WTC11 (cell line): ENCODE measurements around the gene GFOD1. TPM values are rescaled to one million over a fixed set of nuclear protein-coding genes. Genes with fewer than 3 reads are reported as not detected.

ENCODE experiments used
- ATAC-seq: fragments of 200-7000 bp; cut with Tn5 transposase; 2 replicates; pipeline ENCODE4 v1.10.0; 2021; ENCODE audit warnings: mild to moderate bottlenecking, moderate library complexity
- CTCF ChIA-PET: fragments of 300-600 bp; sonication (Branson Sonifier 250); formaldehyde crosslinking; loops from one replicate; lab custom pipeline; 2021; ENCODE audit warnings: antibody characterized with exemption; lab: Charles Lee
- POLR2A ChIA-PET: fragments of 350-600 bp; sonication (Branson Sonifier 250); formaldehyde crosslinking; loops from one replicate; lab custom pipeline; 2021; ENCODE audit warnings: antibody characterized with exemption; lab: Charles Lee
- DNase-seq: peaks from one replicate; pipeline ENCODE4 v3.0.0; 2021; ENCODE audit warnings: low spot score
- H3K27ac Mint-ChIP-seq: 2 replicates; pipeline ENCODE4 v1.8.0; 2021; ENCODE audit warnings: mixed read lengths
- H3K27me3 Mint-ChIP-seq: 2 replicates; pipeline ENCODE4 v1.8.0; 2021; ENCODE audit warnings: low read depth, mild to moderate bottlenecking, moderate library complexity, mixed read lengths
- H3K36me3 Mint-ChIP-seq: 2 replicates; pipeline ENCODE4 v1.8.0; 2021; ENCODE audit warnings: mixed read lengths
- H3K4me1 Mint-ChIP-seq: 2 replicates; pipeline ENCODE4 v1.8.0; 2022; ENCODE audit warnings: mixed read lengths
- H3K4me3 Mint-ChIP-seq: 2 replicates; pipeline ENCODE4 v1.8.0; 2021; ENCODE audit warnings: mild to moderate bottlenecking, moderate library complexity, mixed read lengths
- H3K9me3 Mint-ChIP-seq: 2 replicates; pipeline ENCODE4 v1.8.0; 2021; ENCODE audit warnings: mixed read lengths
- AR ChIP-seq: fragments of 250-450 bp; sonication (Bioruptor Pico); IDR thresholded peaks from 2 replicates; pipeline ENCODE4 v1.9.0; 2021; ENCODE audit warnings: mild to moderate bottlenecking
- ATF1 ChIP-seq: sonication (generic); formaldehyde crosslinking; IDR thresholded peaks from 2 replicates; pipeline ENCODE4 v1.8.1; 2023; ENCODE audit warnings: mild to moderate bottlenecking, moderate library complexity, missing genetic modification reagents
- CBFB ChIP-seq: sonication (generic); formaldehyde crosslinking; IDR thresholded peaks from 2 replicates; pipeline ENCODE4 v1.8.1; 2022; ENCODE audit warnings: mild to moderate bottlenecking, low read depth, missing genetic modification reagents
- CREB1 ChIP-seq: sonication (generic); formaldehyde crosslinking; IDR thresholded peaks from 2 replicates; pipeline ENCODE4 v1.8.0; 2023; ENCODE audit warnings: mild to moderate bottlenecking, missing genetic modification reagents
- CREM ChIP-seq: sonication (generic); formaldehyde crosslinking; IDR thresholded peaks from 2 replicates; pipeline ENCODE4 v1.8.1; 2022; ENCODE audit warnings: mild to moderate bottlenecking, missing genetic modification reagents, moderate library complexity
- ELF4 ChIP-seq: sonication (generic); formaldehyde crosslinking; IDR thresholded peaks from 2 replicates; pipeline ENCODE4 v1.8.1; 2022; ENCODE audit warnings: low read depth, mild to moderate bottlenecking, moderate library complexity, missing genetic modification reagents
- ESRRA ChIP-seq: sonication (generic); formaldehyde crosslinking; IDR thresholded peaks from 2 replicates; pipeline ENCODE4 v1.8.1; 2022; ENCODE audit warnings: mild to moderate bottlenecking, missing genetic modification reagents, borderline replicate concordance
- FOXK1 ChIP-seq: sonication (generic); formaldehyde crosslinking; IDR thresholded peaks from 2 replicates; pipeline ENCODE4 v1.8.0; 2022; ENCODE audit warnings: mild to moderate bottlenecking, moderate library complexity, missing genetic modification reagents
- GABPB1 ChIP-seq: sonication (generic); formaldehyde crosslinking; IDR thresholded peaks from 2 replicates; pipeline ENCODE4 v1.8.1; 2023; ENCODE audit warnings: mild to moderate bottlenecking, missing genetic modification reagents
- GRHL2 ChIP-seq: fragments of 250-450 bp; sonication (Bioruptor Pico); IDR thresholded peaks from 2 replicates; pipeline ENCODE4 v1.8.0; 2022; ENCODE audit warnings: mild to moderate bottlenecking, moderate library complexity; ENCODE audit not compliant: insufficient replicate concordance, severe bottlenecking
- HMGA2 ChIP-seq: fragments of 250-450 bp; sonication (Bioruptor Pico); IDR thresholded peaks from 2 replicates; pipeline ENCODE4 v1.4.0; 2021; ENCODE audit warnings: mild to moderate bottlenecking, moderate library complexity
- JUN ChIP-seq: sonication (generic); formaldehyde crosslinking; IDR thresholded peaks from 2 replicates; pipeline ENCODE4 v1.8.0; 2023; ENCODE audit warnings: mild to moderate bottlenecking, missing genetic modification reagents
- NFATC4 ChIP-seq: fragments of 250-450 bp; sonication (Bioruptor Pico); IDR thresholded peaks from 2 replicates; pipeline ENCODE4 v1.9.0; 2021; ENCODE audit warnings: mild to moderate bottlenecking
- NR1H2 ChIP-seq: sonication (generic); formaldehyde crosslinking; IDR thresholded peaks from 2 replicates; pipeline ENCODE4 v1.9.0; 2021; ENCODE audit warnings: mild to moderate bottlenecking, moderate library complexity, missing genetic modification reagents
- NR2C2 ChIP-seq: sonication (generic); formaldehyde crosslinking; IDR thresholded peaks from 2 replicates; pipeline ENCODE4 v1.8.0; 2022; ENCODE audit warnings: mild to moderate bottlenecking, missing genetic modification reagents
- PREB ChIP-seq: sonication (generic); formaldehyde crosslinking; IDR thresholded peaks from 2 replicates; pipeline ENCODE4 v1.8.1; 2022; ENCODE audit warnings: mild to moderate bottlenecking, missing genetic modification reagents, moderate library complexity, borderline replicate concordance
- USF2 ChIP-seq: sonication (generic); formaldehyde crosslinking; IDR thresholded peaks from 2 replicates; pipeline ENCODE4 v1.8.1; 2023; ENCODE audit warnings: mild to moderate bottlenecking, missing genetic modification reagents, moderate library complexity
- ZNF317 ChIP-seq: sonication (generic); formaldehyde crosslinking; IDR thresholded peaks from 2 replicates; pipeline ENCODE4 v1.8.1; 2023; ENCODE audit warnings: low read depth, mild to moderate bottlenecking, moderate library complexity, missing genetic modification reagents, borderline replicate concordance
- ZNF425 ChIP-seq: fragments of 250-450 bp; sonication (Bioruptor Pico); conservative IDR thresholded peaks from 2 replicates; pipeline ENCODE4 v1.9.0; 2021; ENCODE audit warnings: mild to moderate bottlenecking
- ZNF671 ChIP-seq: fragments of 250-450 bp; sonication (Bioruptor Pico); IDR thresholded peaks from 2 replicates; pipeline ENCODE4 v1.8.0; 2021; ENCODE audit warnings: mild to moderate bottlenecking
- total RNA-seq: library from RNA; stranded (reverse); gene quantifications from 3 replicates; pipeline ENCODE4 v1.2.3, GENCODE V29; 2021
- TF ChIP-seq, protein P1 (sequence below): fragments of 250-450 bp; sonication (Bioruptor Pico); IDR thresholded peaks from 2 replicates; pipeline ENCODE4 v2.1.2; 2022; ENCODE audit warnings: mild to moderate bottlenecking, moderate library complexity
- TF ChIP-seq, protein P2 (sequence below): sonication (generic); formaldehyde crosslinking; IDR thresholded peaks from 2 replicates; pipeline ENCODE4 v1.8.1; 2023; ENCODE audit warnings: mild to moderate bottlenecking, moderate library complexity, missing genetic modification reagents

GFOD1 gene
- total RNA-seq, 1 experiment from 2014 or later, result 8.5 TPM

DNA sequence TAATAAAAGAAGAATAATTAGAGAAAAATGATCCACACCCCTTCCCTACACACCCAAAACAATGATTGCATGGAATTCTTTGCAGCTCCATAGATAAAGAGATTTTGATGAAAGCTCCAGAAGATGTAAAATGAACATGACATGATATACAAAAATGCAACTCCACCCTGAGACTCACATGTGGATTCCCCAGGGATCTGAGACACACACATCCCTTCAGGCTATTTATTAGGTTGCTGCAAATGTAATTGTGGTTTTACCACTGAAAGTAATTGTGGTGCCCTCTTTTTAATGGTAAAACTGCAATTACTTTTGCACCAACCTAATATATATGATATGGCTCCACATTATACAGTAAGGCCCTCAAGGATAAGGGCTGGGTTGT is 118.7 kb downstream of the GFOD1 start:
- Mint-ChIP-seq H3K27ac (no peak overlapping the region), H3K4me3 (no peak overlapping the region), H3K4me1 (peaks cover 25% of the 10 kb centered on the region), H3K27me3 (no peaks in the 10 kb centered on the region), H3K9me3 (no peaks in the 10 kb centered on the region), H3K36me3 (no peaks in the 10 kb centered on the region)
- ChIA-PET CTCF (no interaction called here), POLR2A (no interaction called here)
- no peak for DNase-seq
- no peak for ATAC-seq
- TF ChIP-seq NFATC4 (CRISPR knock-in tag), result no peak
- no peak for TF ChIP-seq USF2
- TF ChIP-seq FOXK1 (CRISPR knock-in tag), result no peak
- TF ChIP-seq, protein P1, sequence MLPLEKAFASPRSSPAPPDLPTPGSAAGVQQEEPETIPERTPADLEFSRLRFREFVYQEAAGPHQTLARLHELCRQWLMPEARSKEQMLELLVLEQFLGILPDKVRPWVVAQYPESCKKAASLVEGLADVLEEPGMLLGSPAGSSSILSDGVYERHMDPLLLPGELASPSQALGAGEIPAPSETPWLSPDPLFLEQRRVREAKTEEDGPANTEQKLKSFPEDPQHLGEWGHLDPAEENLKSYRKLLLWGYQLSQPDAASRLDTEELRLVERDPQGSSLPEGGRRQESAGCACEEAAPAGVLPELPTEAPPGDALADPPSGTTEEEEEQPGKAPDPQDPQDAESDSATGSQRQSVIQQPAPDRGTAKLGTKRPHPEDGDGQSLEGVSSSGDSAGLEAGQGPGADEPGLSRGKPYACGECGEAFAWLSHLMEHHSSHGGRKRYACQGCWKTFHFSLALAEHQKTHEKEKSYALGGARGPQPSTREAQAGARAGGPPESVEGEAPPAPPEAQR (CRISPR knock-in tag), result no peak
- TF ChIP-seq PREB (CRISPR knock-in tag), result no peak
- TF ChIP-seq GABPB1 (CRISPR knock-in tag), result no peak

GRCh38 chr6:13368079-13368730 is 119.2 kb downstream of the GFOD1 start:
- Mint-ChIP-seq H3K4me3 (no peak overlapping the region), H3K9me3 (no peaks in the 10 kb centered on the region), H3K27ac (0 out of 2 replicates have a peak overlapping the region, but pooled peaks have one; percentile 47), H3K36me3 (no peaks in the 10 kb centered on the region), H3K27me3 (no peaks in the 10 kb centered on the region), H3K4me1 (peaks cover 23% of the 10 kb centered on the region)
- ChIA-PET CTCF (interaction anchor here (0.8 to 1.4 kb wide), 3 partner anchors 10 to 43 kb away, joined by 3 to 5 read pairs (median 3); no protein-coding TSS in a partner anchor), POLR2A (no interaction called here)
- TF ChIP-seq HMGA2 (CRISPR knock-in tag) (no peak), NFATC4 (CRISPR knock-in tag) (no peak), CREM (CRISPR knock-in tag) (0 out of 2 replicates have a peak, but pooled peaks have one; percentile 24), AR (CRISPR knock-in tag) (no peak)
- ATAC-seq (no peak), DNase-seq (no peak)

GRCh38 chr6:13367396-13367795 is 120.0 kb downstream of the GFOD1 start:
- Mint-ChIP-seq H3K4me1 (peaks cover 17% of the 10 kb centered on the region), H3K27ac (peak overlapping the region; percentile 34; the same call in 1 of the 2 replicates), H3K9me3 (no peaks in the 10 kb centered on the region), H3K27me3 (no peaks in the 10 kb centered on the region), H3K4me3 (no peak overlapping the region), H3K36me3 (no peaks in the 10 kb centered on the region)
- CTCF ChIA-PET, result interaction anchor here (0.8 to 1.4 kb wide), 2 partner anchors 10 to 43 kb away, joined by 3 to 5 read pairs; no protein-coding TSS in a partner anchor
- DNase-seq (no peak), ATAC-seq (peak; percentile 54)
- POLR2A ChIA-PET, result no interaction called here
- TF ChIP-seq ESRRA (CRISPR knock-in tag) (no peak), JUN (no peak), ZNF425 (no peak), NR2C2 (CRISPR knock-in tag) (no peak), ZNF317 (CRISPR knock-in tag) (no peak), ZNF671 (CRISPR knock-in tag) (no peak), NR1H2 (CRISPR knock-in tag) (no peak), ELF4 (CRISPR knock-in tag) (no peak), GRHL2 (CRISPR knock-in tag) (no peak), CREB1 (CRISPR knock-in tag) (no peak), ATF1 (no peak), CBFB (CRISPR knock-in tag) (no peak)
- TF ChIP-seq, protein P2, sequence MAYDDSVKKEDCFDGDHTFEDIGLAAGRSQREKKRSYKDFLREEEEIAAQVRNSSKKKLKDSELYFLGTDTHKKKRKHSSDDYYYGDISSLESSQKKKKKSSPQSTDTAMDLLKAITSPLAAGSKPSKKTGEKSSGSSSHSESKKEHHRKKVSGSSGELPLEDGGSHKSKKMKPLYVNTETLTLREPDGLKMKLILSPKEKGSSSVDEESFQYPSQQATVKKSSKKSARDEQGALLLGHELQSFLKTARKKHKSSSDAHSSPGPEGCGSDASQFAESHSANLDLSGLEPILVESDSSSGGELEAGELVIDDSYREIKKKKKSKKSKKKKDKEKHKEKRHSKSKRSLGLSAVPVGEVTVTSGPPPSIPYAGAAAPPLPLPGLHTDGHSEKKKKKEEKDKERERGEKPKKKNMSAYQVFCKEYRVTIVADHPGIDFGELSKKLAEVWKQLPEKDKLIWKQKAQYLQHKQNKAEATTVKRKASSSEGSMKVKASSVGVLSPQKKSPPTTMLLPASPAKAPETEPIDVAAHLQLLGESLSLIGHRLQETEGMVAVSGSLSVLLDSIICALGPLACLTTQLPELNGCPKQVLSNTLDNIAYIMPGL (CRISPR knock-in tag), result no peak
